Thyroid gland (tissue), 4 donors: ENCODE data around the gene ZNF618. TPM values are rescaled to one million over a fixed set of nuclear protein-coding genes. Genes with fewer than 3 reads are reported as not detected.
A peak's percentile ranks its signal among the peaks of the same experiment; 100 is the strongest.

Experiments
- DNase-seq, 2 donors: peaks; one replicate each; pipeline ENCODE4 v3.0.0-alpha.2; 2019
- H3K27ac ChIP-seq, 3 donors: fragments of 200-600 bp; sonication (generic); 1 replicate in 2 of 3; 2 replicates in 1 of 3; pipeline ENCODE4 v1.5.1; 2016 to 2019; ENCODE audit warnings: mild to moderate bottlenecking in 1 of 3, moderate library complexity in 1 of 3
- H3K27me3 ChIP-seq: fragments of 200-600 bp; sonication (generic); one replicate; pipeline ENCODE4 v1.5.1; 2019
- H3K36me3 ChIP-seq, 2 donors: fragments of 200-600 bp; sonication (generic); one replicate each; pipeline ENCODE4 v1.5.1; 2016 to 2019
- H3K4me1 ChIP-seq, 2 donors: fragments of 200-600 bp; sonication (generic); one replicate each; pipeline ENCODE4 v1.5.1; 2017 to 2019
- H3K4me3 ChIP-seq, 3 donors: fragments of 200-600 bp; sonication (generic); replicated peaks in 1 of 3; 1 replicate in 2 of 3; 2 replicates in 1 of 3; pipeline ENCODE4 v1.5.1; 2016; ENCODE audit warnings: mild to moderate bottlenecking in 1 of 3
- H3K9me3 ChIP-seq: fragments of 200-600 bp; sonication (generic); one replicate; pipeline ENCODE4 v1.5.1; 2017
- POLR2A ChIP-seq, 2 donors: fragments of 450-650 bp; IDR thresholded peaks; one replicate each; pipeline ENCODE4 v1.6.1; 2017; ENCODE audit warnings: antibody characterized with exemption in 2 of 2, mild to moderate bottlenecking in 2 of 2, moderate library complexity in 1 of 2
- WGBS, 2 donors: methylation state at CpG; one replicate each; pipeline ENCODE4 v1.1.5; 2017; 5-methylcytosine and 5-hydroxymethylcytosine counted together
- intact Hi-C: fragments of 100-400 bp; cut with DNase I; formaldehyde crosslinking; loops from one replicate; pipeline ENCODE4 v1.15.1; 2023
- total RNA-seq, 4 donors: library from RNA; depleted of rRNA; stranded (reverse); fragments of >200 nt; gene quantifications; one replicate each; pipeline ENCODE4 v1.2.3, GENCODE V29; 2016
- TF ChIP-seq, protein P1 (sequence below), 6 experiments: fragments of 200-600 bp in 3 of 6; fragments of 450-650 bp in 3 of 6; sonication (generic) in 3 of 6; IDR thresholded peaks; one replicate each; pipeline ENCODE4 v1.5.1; 2016 to 2019; ENCODE audit warnings: antibody characterized with exemption in 6 of 6, mild to moderate bottlenecking in 2 of 6, inconsistent platforms in 1 of 6, moderate library complexity in 1 of 6

ZNF618 gene
- total RNA-seq, 4 donors from 2014 or later: 9.9 to 17.5 (median 15.5) TPM

DNA sequence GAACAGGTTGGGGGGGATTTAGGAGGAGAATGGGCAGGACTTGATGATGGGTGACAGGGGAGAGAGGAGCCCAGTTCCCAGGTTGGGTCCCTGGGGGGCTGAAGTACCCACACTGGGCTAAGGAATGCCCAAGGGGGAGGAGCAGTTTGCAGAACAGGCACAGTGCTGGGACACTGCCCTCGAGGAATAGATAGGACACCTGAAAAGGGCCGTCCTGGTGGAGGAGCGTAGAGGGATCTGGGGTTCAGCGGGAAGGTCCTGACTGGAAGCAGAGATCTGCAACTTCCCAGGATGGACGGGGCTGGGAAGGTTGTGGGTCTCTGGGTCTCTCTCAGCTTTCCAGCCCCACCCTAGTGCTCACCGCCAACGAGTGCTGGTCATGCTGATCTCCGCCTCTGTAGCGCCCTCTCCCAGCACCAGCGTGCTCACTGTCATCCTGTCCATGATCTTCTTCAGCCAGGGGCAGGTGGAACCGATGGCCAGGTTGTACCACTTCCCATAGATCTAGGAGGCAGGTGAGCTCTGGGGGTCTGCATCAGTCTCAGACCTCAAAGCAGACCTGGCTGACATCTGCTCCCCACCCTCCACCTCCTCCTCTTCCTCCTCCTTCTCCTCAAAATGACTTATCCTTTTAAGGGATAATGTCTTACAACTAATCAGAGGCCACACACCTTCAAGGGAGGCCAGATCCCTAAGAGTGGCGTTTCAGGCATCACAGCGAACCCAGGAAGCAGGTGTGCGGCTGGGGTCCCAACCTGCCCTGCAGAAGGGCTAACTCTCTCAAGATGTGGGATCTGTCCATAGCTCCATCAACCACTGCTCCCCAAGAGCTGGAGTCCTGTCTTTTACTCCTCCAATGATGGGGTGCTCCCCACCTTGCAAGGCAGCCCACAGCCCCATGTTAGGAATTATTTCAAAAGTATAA lies 200.4 kb downstream of the ZNF618 start:
- no peak for DNase-seq
- TF ChIP-seq, protein P1, sequence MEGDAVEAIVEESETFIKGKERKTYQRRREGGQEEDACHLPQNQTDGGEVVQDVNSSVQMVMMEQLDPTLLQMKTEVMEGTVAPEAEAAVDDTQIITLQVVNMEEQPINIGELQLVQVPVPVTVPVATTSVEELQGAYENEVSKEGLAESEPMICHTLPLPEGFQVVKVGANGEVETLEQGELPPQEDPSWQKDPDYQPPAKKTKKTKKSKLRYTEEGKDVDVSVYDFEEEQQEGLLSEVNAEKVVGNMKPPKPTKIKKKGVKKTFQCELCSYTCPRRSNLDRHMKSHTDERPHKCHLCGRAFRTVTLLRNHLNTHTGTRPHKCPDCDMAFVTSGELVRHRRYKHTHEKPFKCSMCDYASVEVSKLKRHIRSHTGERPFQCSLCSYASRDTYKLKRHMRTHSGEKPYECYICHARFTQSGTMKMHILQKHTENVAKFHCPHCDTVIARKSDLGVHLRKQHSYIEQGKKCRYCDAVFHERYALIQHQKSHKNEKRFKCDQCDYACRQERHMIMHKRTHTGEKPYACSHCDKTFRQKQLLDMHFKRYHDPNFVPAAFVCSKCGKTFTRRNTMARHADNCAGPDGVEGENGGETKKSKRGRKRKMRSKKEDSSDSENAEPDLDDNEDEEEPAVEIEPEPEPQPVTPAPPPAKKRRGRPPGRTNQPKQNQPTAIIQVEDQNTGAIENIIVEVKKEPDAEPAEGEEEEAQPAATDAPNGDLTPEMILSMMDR (IDR thresholded peaks at IDR 0.05): no peak
- no peak for TF ChIP-seq POLR2A (IDR thresholded peaks at IDR 0.05)
- intact Hi-C loops: no loop called here
- Histone ChIP-seq H3K36me3 (no peaks in the 10 kb centered on the region), H3K4me1 (peaks cover 10 to 15% of the 10 kb centered on the region in 2 donors), H3K27ac (no peak overlapping the region), H3K4me3 (no peak overlapping the region), H3K9me3 (no peaks in the 10 kb centered on the region), H3K27me3 (no peaks in the 10 kb centered on the region)
- WGBS, 2 donors: 80 to 84% methylated on average over 13 to 14 of the region's 14 CpGs

GRCh38 chr9:114077162-114077837 lies 201.2 kb downstream of the ZNF618 start:
- intact Hi-C loops: no loop called here

GRCh38 chr9:114078021-114078780 lies 202.1 kb downstream of the ZNF618 start, which contains the start of gene AMBP:
TSS of gene AMBP (minus strand) at chr9:114078300. CDS start at chr9:114078209, 91 bp downstream.
- peak in 1 of 2 donors; percentile 17 for DNase-seq
- Histone ChIP-seq H3K36me3 (no peaks in the 10 kb centered on the region), H3K9me3 (no peaks in the 10 kb centered on the region), H3K27me3 (no peaks in the 10 kb centered on the region), H3K4me3 (no peak within 1 kb of the TSS), H3K27ac (no peak within 1 kb of the TSS), H3K4me1 (peaks cover 0 to 2% of the 10 kb centered on the region in 2 donors)
- TF ChIP-seq, protein P1 (IDR thresholded peaks at IDR 0.05): no peak
- no peak for TF ChIP-seq POLR2A (IDR thresholded peaks at IDR 0.05)
- intact Hi-C loops: no loop called here
- WGBS, 2 donors: 54 to 63% methylated on average over 7 to 8 of the region's 16 CpGs

More at GRCh38 chr9:114077162-114077837, 201.2 kb downstream of the ZNF618 start:
- Histone ChIP-seq H3K27ac (no peak overlapping the region), H3K27me3 (no peaks in the 10 kb centered on the region), H3K4me3 (no peak overlapping the region), H3K4me1 (peaks cover 5 to 10% of the 10 kb centered on the region in 2 donors), H3K9me3 (no peaks in the 10 kb centered on the region), H3K36me3 (no peaks in the 10 kb centered on the region)
- no peak for DNase-seq
- TF ChIP-seq, protein P1 (IDR thresholded peaks at IDR 0.05): no peak
- no peak for TF ChIP-seq POLR2A (IDR thresholded peaks at IDR 0.05)
- 66 to 77% methylated on average over 7 of the region's 7 CpGs for WGBS, 2 donors

GRCh38 chr9:114078781-114079156 lies 202.7 kb downstream of the ZNF618 start:
- intact Hi-C loops: no loop called here
- Histone ChIP-seq H3K9me3 (no peaks in the 10 kb centered on the region), H3K27ac (no peak overlapping the region), H3K36me3 (no peaks in the 10 kb centered on the region), H3K4me1 (peaks cover 0 to 2% of the 10 kb centered on the region in 2 donors), H3K27me3 (no peaks in the 10 kb centered on the region), H3K4me3 (no peak overlapping the region)
- TF ChIP-seq, protein P1 (IDR thresholded peaks at IDR 0.05): no peak
- TF ChIP-seq POLR2A (IDR thresholded peaks at IDR 0.05): no peak
- DNase-seq: no peak
- WGBS, 2 donors: 71 to 78% methylated on average over 7 of the region's 7 CpGs
